PC-9 (cell line): ENCODE results near the gene ACRV1. TPM values are rescaled to one million over a fixed set of nuclear protein-coding genes. Genes with fewer than 3 reads are reported as not detected.
A peak's percentile ranks its signal among the peaks of the same experiment; 100 is the strongest.

ENCODE experiments used
- Bru-seq: library from RNA; stranded (reverse); fragments of 400-500 nt; gene quantifications from one replicate; lab custom pipeline; 2021; lab: Mats Ljungman, UMichigan
- BruChase-seq, 2 experiments: library from RNA; stranded (reverse); fragments of 400-500 nt; gene quantifications; one replicate each; lab custom pipeline; 2021; lab: Mats Ljungman, UMichigan
- BruUV-seq: library from RNA; stranded (reverse); fragments of 400-500 nt; replicated peaks from 2 replicates; lab custom pipeline; 2021; lab: Mats Ljungman, UMichigan
- CTCF ChIA-PET: fragments of 300-600 bp; sonication (Branson Sonifier 250); formaldehyde crosslinking; loops from one replicate; lab custom pipeline; 2022; ENCODE audit warnings: antibody characterized with exemption; lab: Charles Lee
- POLR2A ChIA-PET: fragments of 300-600 bp; sonication (Branson Sonifier 250); formaldehyde crosslinking; loops from one replicate; lab custom pipeline; 2022; ENCODE audit warnings: antibody characterized with exemption; ENCODE audit not compliant: unreplicated experiment; lab: Charles Lee
- DNase-seq, 2 experiments: peaks; one replicate each; pipeline versions ENCODE4 v3.0.0 to v3.0.0-alpha.2; 2015 to 2022; ENCODE audit warnings: mixed read lengths in 1 of 2
- H2AFZ ChIP-seq: fragments of 200-600 bp; sonication (generic); 2 replicates; pipeline ENCODE4 v1.8.1; 2017; ENCODE audit warnings: antibody characterized with exemption
- H3F3A ChIP-seq: fragments of 200-600 bp; sonication (generic); 2 replicates; pipeline ENCODE4 v1.8.1; 2017; ENCODE audit warnings: antibody characterized with exemption, mild to moderate bottlenecking, low read depth; ENCODE audit not compliant: insufficient read depth
- H3K27ac ChIP-seq: fragments of 200-600 bp; sonication (generic); 2 replicates; pipeline ENCODE4 v1.6.1; 2016; ENCODE audit warnings: mixed run types
- H3K27me3 ChIP-seq: fragments of 200-600 bp; sonication (generic); 2 replicates; pipeline ENCODE4 v1.6.1; 2016; ENCODE audit warnings: low read depth, mixed run types; ENCODE audit not compliant: insufficient read depth
- H3K36me3 ChIP-seq: fragments of 200-600 bp; sonication (generic); 2 replicates; pipeline ENCODE4 v1.6.1; 2016; ENCODE audit warnings: low read depth, mixed run types
- H3K4me1 ChIP-seq: fragments of 200-600 bp; sonication (generic); replicated peaks from 2 replicates; pipeline ENCODE4 v1.6.1; 2016; ENCODE audit warnings: mixed run types; ENCODE audit not compliant: insufficient read depth
- H3K4me2 ChIP-seq: fragments of 200-600 bp; sonication (generic); 2 replicates; pipeline ENCODE4 v1.6.1; 2017; ENCODE audit warnings: mixed run types
- H3K4me3 ChIP-seq: fragments of 200-600 bp; sonication (generic); 2 replicates; pipeline ENCODE4 v1.6.1; 2016; ENCODE audit warnings: mixed run types
- H3K79me2 ChIP-seq: fragments of 200-600 bp; sonication (generic); 2 replicates; pipeline ENCODE4 v1.6.1; 2017; ENCODE audit warnings: low read depth, mixed run types
- H3K9me2 ChIP-seq: fragments of 200-600 bp; sonication (generic); 2 replicates; pipeline ENCODE4 v1.8.1; 2017; ENCODE audit warnings: mild to moderate bottlenecking; ENCODE audit not compliant: insufficient read depth
- H3K9me3 ChIP-seq: fragments of 200-600 bp; sonication (generic); 2 replicates; pipeline ENCODE4 v1.8.1; 2016; ENCODE audit warnings: low read depth; ENCODE audit not compliant: insufficient read depth
- H4K20me1 ChIP-seq: fragments of 200-600 bp; sonication (generic); 2 replicates; pipeline ENCODE4 v1.8.1; 2017; ENCODE audit not compliant: insufficient read depth
- CTCF ChIP-seq: fragments of 200-600 bp; sonication (generic); conservative IDR thresholded peaks from 2 replicates; pipeline ENCODE4 v1.6.1; 2017; ENCODE audit warnings: mixed run types, antibody characterized with exemption, mild to moderate bottlenecking, moderate library complexity
- EZH2 ChIP-seq: fragments of 200-600 bp; sonication (generic); IDR thresholded peaks from 2 replicates; pipeline ENCODE4 v1.8.0; 2017; ENCODE audit warnings: antibody characterized with exemption, low read depth
- intact Hi-C: fragments of 100-400 bp; cut with micrococcal nuclease; formaldehyde crosslinking; loops from one replicate; pipeline ENCODE4 v1.10.0; 2022; ENCODE audit not compliant: unreplicated experiment
- long read RNA-seq: library from polyadenylated mRNA; stranded (forward); transcript quantifications from one replicate; pipeline ENCODE4 v2.0.0, GENCODE V29; 2022
- total RNA-seq: library from RNA; stranded (reverse); gene quantifications from 2 replicates; pipeline ENCODE4 v1.2.3, GENCODE V29; 2021

The ACRV1 gene
- total RNA-seq (not detected in 2 replicates), Bru-seq, nascent RNA (percentile 23 among the genes with signal in this experiment), BruChase-seq, experiment 1, labeled RNA remaining after a 2-hour chase (percentile 26 among the genes with signal in this experiment), BruChase-seq, experiment 2, labeled RNA remaining after a 6-hour chase (percentile 19 among the genes with signal in this experiment)
- long read RNA-seq, result 0 reads

- H3K79me2 ChIP-seq, result no peaks in the 10 kb centered on the region
- ChIA-PET POLR2A (no interaction called here), CTCF (no interaction called here)
- H2AFZ ChIP-seq, result no peak within 1 kb of the TSS
- H3K4me2 ChIP-seq, result no peak within 1 kb of the TSS
- no peaks in the 10 kb centered on the region for H3K27me3 ChIP-seq
- H3K36me3 ChIP-seq, result no peaks in the 10 kb centered on the region
- H3K4me3 ChIP-seq, result no peak within 1 kb of the TSS
- H3K9me3 ChIP-seq, result no peaks in the 10 kb centered on the region
- no peaks in the 10 kb centered on the region for H4K20me1 ChIP-seq
- no peaks in the 10 kb centered on the region for H3F3A ChIP-seq
- no peak for DNase-seq
- no TSS peak for BruUV-seq
- intact Hi-C loops, result no loop called here
- H3K9me2 ChIP-seq, result no peaks in the 10 kb centered on the region
- TF ChIP-seq CTCF (no peak), EZH2 (no peak)
- no peak within 1 kb of the TSS for H3K27ac ChIP-seq
- no peaks in the 10 kb centered on the region for H3K4me1 ChIP-seq
These were observed at the start of gene ACRV1 for GRCh38 chr11:125680747-125681146. TSS of gene ACRV1 (minus strand) at chr11:125680847. CDS start at chr11:125680780, 67 bp downstream.

- no peaks in the 10 kb centered on the region for H3K79me2 ChIP-seq
- no peaks in the 10 kb centered on the region for H3K36me3 ChIP-seq
- TF ChIP-seq EZH2, result no peak
- no peak for TF ChIP-seq CTCF
- H3K9me2 ChIP-seq, result no peaks in the 10 kb centered on the region
- no peaks in the 10 kb centered on the region for H4K20me1 ChIP-seq
- DNase-seq, result no peak
- intact Hi-C loops, result no loop called here
- no peak overlapping the region for H3K4me2 ChIP-seq
- no TSS peak for BruUV-seq
- H2AFZ ChIP-seq, result no peak overlapping the region
- no peaks in the 10 kb centered on the region for H3K4me1 ChIP-seq
- CTCF ChIA-PET, result no interaction called here
- no peak overlapping the region for H3K27ac ChIP-seq
- H3K9me3 ChIP-seq, result no peaks in the 10 kb centered on the region
- no peak overlapping the region for H3K4me3 ChIP-seq
- H3K27me3 ChIP-seq, result peaks cover 30% of the 10 kb centered on the region
- no peaks in the 10 kb centered on the region for H3F3A ChIP-seq
- POLR2A ChIA-PET, result interaction anchor here (0.6 kb wide), 1 partner anchor 37 kb away, joined by 11 read pairs; no protein-coding TSS in a partner anchor
These were observed 48.3 kb upstream of the ACRV1 start for GRCh38 chr11:125728969-125729368.

- Histone ChIP-seq H3K4me2 (no peak overlapping the region), H3K27ac (no peak overlapping the region), H3F3A (no peaks in the 10 kb centered on the region), H3K4me1 (no peaks in the 10 kb centered on the region), H3K27me3 (peaks cover 43% of the 10 kb centered on the region), H3K9me2 (no peaks in the 10 kb centered on the region), H2AFZ (no peak overlapping the region), H4K20me1 (no peaks in the 10 kb centered on the region), H3K36me3 (no peaks in the 10 kb centered on the region), H3K9me3 (no peaks in the 10 kb centered on the region), H3K79me2 (no peaks in the 10 kb centered on the region), H3K4me3 (no peak overlapping the region)
- BruUV-seq, result no TSS peak
- intact Hi-C loops, result no loop called here
- ChIA-PET CTCF (no interaction called here), POLR2A (no interaction called here)
- no peak for DNase-seq
- TF ChIP-seq EZH2 (no peak), CTCF (no peak)
These were observed 43.5 kb upstream of the ACRV1 start for GRCh38 chr11:125724125-125724524.
